Activated CD4-positive, alpha-beta T cell treated with anti-CD3 and anti-CD28 coated beads for 36 hours (primary cell): Measurements from ENCODE around the gene SNPH. TPM values are rescaled to one million over a fixed set of nuclear protein-coding genes. Genes with fewer than 3 reads are reported as not detected.

Experiments
- ATAC-seq: fragments of 200-7000 bp; cut with Tn5 transposase; one replicate; pipeline ENCODE4 v1.10.0; 2021; ENCODE audit warnings: mild to moderate bottlenecking, moderate library complexity
- CTCF ChIA-PET: fragments of 350-600 bp; sonication (Branson Sonifier 250); formaldehyde crosslinking; loops from one replicate; lab custom pipeline; 2021; ENCODE audit warnings: antibody characterized with exemption; lab: Charles Lee
- POLR2A ChIA-PET: fragments of 350-600 bp; sonication (Branson Sonifier 250); formaldehyde crosslinking; loops from one replicate; lab custom pipeline; 2021; ENCODE audit warnings: antibody characterized with exemption, inconsistent platforms; lab: Charles Lee
- DNase-seq: peaks from one replicate; pipeline ENCODE4 v3.0.0-alpha.2; 2020
- H3K27ac Mint-ChIP-seq: one replicate; pipeline ENCODE4 v1.8.0; 2021; ENCODE audit warnings: mixed read lengths
- H3K27me3 Mint-ChIP-seq: one replicate; pipeline ENCODE4 v1.8.0; 2021; ENCODE audit warnings: mixed read lengths
- H3K36me3 Mint-ChIP-seq: one replicate; pipeline ENCODE4 v1.8.0; 2021; ENCODE audit warnings: low read depth, mixed read lengths
- H3K4me1 Mint-ChIP-seq: one replicate; pipeline ENCODE4 v1.8.0; 2021; ENCODE audit warnings: mixed read lengths
- H3K4me3 Mint-ChIP-seq: one replicate; pipeline ENCODE4 v1.8.0; 2021; ENCODE audit warnings: mild to moderate bottlenecking, moderate library complexity, mixed read lengths
- H3K9me3 Mint-ChIP-seq: one replicate; pipeline ENCODE4 v1.8.0; 2021; ENCODE audit warnings: low read depth, mixed read lengths
- intact Hi-C, 2 experiments: fragments of 100-400 bp; cut with DNase I in 1 of 2; cut with micrococcal nuclease in 1 of 2; formaldehyde crosslinking; loops; one replicate each; pipeline versions ENCODE4 v1.14.2 to v1.15.1; 2022 to 2024; cut with DNase I, micrococcal nuclease
- total RNA-seq, 2 experiments: library from RNA; stranded (reverse); gene quantifications; one replicate each; pipeline ENCODE4 v1.2.3, GENCODE V29; 2021

The SNPH gene
- total RNA-seq, 2 experiments from 2014 or later: 2.5 to 2.9 TPM

GRCh38 chr20:1291191-1291741, 25.2 kb downstream of the SNPH start:
- Mint-ChIP-seq H3K36me3 (no peaks in the 10 kb centered on the region), H3K9me3 (no peaks in the 10 kb centered on the region), H3K27ac (no peak overlapping the region), H3K27me3 (no peaks in the 10 kb centered on the region), H3K4me1 (peaks cover 26% of the 10 kb centered on the region), H3K4me3 (no peak overlapping the region)
- ATAC-seq (no peak), DNase-seq (no peak)
- intact Hi-C loops: no loop called here
- POLR2A ChIA-PET: no interaction called here
- CTCF ChIA-PET: interaction anchor here (0.7 to 1.5 kb wide), 5 partner anchors 9 to 16 kb away, joined by 3 to 4 read pairs (median 4); no protein-coding TSS in a partner anchor

GRCh38 chr20:1292620-1293019, 26.5 kb downstream of the SNPH start:
- Mint-ChIP-seq H3K9me3 (no peaks in the 10 kb centered on the region), H3K4me1 (peaks cover 13% of the 10 kb centered on the region), H3K27me3 (no peaks in the 10 kb centered on the region), H3K36me3 (no peaks in the 10 kb centered on the region), H3K27ac (no peak overlapping the region), H3K4me3 (no peak overlapping the region)
- DNase-seq: no peak
- CTCF ChIA-PET: interaction anchor here (0.6 kb wide), 1 partner anchor 244 kb away, joined by 3 read pairs; no protein-coding TSS in a partner anchor
- ATAC-seq: no peak
- intact Hi-C loops: no loop called here
- POLR2A ChIA-PET: no interaction called here

GRCh38 chr20:1293641-1294379, 27.7 kb downstream of the SNPH start:
- Mint-ChIP-seq H3K4me1 (peaks cover 6% of the 10 kb centered on the region), H3K36me3 (no peaks in the 10 kb centered on the region), H3K4me3 (no peak overlapping the region), H3K27me3 (no peaks in the 10 kb centered on the region), H3K27ac (no peak overlapping the region), H3K9me3 (no peaks in the 10 kb centered on the region)
- POLR2A ChIA-PET: no interaction called here
- CTCF ChIA-PET: no interaction called here
- DNase-seq (no peak), ATAC-seq (no peak)
- intact Hi-C loops: no loop called here

GRCh38 chr20:1294497-1294896, 28.4 kb downstream of the SNPH start:
- Mint-ChIP-seq H3K36me3 (no peaks in the 10 kb centered on the region), H3K4me1 (peaks cover 6% of the 10 kb centered on the region), H3K27me3 (no peaks in the 10 kb centered on the region), H3K4me3 (no peak overlapping the region), H3K27ac (no peak overlapping the region), H3K9me3 (no peaks in the 10 kb centered on the region)
- DNase-seq: no peak
- ATAC-seq: no peak
- intact Hi-C loops: no loop called here
- CTCF ChIA-PET: no interaction called here
- POLR2A ChIA-PET: no interaction called here

GRCh38 chr20:1295276-1295930, 29.3 kb downstream of the SNPH start:
- CTCF ChIA-PET: no interaction called here
- ATAC-seq: no peak
- intact Hi-C loops: no loop called here

GRCh38 chr20:1296117-1296610, 30.1 kb downstream of the SNPH start:
- CTCF ChIA-PET: no interaction called here
- no peaks in the 10 kb centered on the region for H3K36me3 Mint-ChIP-seq
- no peak overlapping the region for H3K27ac Mint-ChIP-seq
- no peaks in the 10 kb centered on the region for H3K27me3 Mint-ChIP-seq
- H3K9me3 Mint-ChIP-seq: no peaks in the 10 kb centered on the region
- ATAC-seq (no peak), DNase-seq (no peak)
- H3K4me1 Mint-ChIP-seq: peaks cover 18% of the 10 kb centered on the region
- H3K4me3 Mint-ChIP-seq: no peak overlapping the region
- POLR2A ChIA-PET: no interaction called here
- intact Hi-C loops: no loop called here

More at GRCh38 chr20:1295276-1295930, 29.3 kb downstream of the SNPH start:
- no peaks in the 10 kb centered on the region for H3K27me3 Mint-ChIP-seq
- H3K36me3 Mint-ChIP-seq: no peaks in the 10 kb centered on the region
- H3K9me3 Mint-ChIP-seq: no peaks in the 10 kb centered on the region
- POLR2A ChIA-PET: no interaction called here
- no peak for DNase-seq
- H3K27ac Mint-ChIP-seq: no peak overlapping the region
- no peak overlapping the region for H3K4me3 Mint-ChIP-seq
- peaks cover 13% of the 10 kb centered on the region for H3K4me1 Mint-ChIP-seq

- no peak for ATAC-seq
- CTCF ChIA-PET: interaction anchor here (1.2 kb wide), 1 partner anchor 18 kb away, joined by 5 read pairs; no protein-coding TSS in a partner anchor
- Mint-ChIP-seq H3K27me3 (no peaks in the 10 kb centered on the region), H3K36me3 (no peaks in the 10 kb centered on the region), H3K4me3 (no peak overlapping the region), H3K4me1 (peaks cover 18% of the 10 kb centered on the region), H3K9me3 (no peaks in the 10 kb centered on the region), H3K27ac (no peak overlapping the region)
- intact Hi-C loops: no loop called here
- no peak for DNase-seq
- POLR2A ChIA-PET: no interaction called here
These were observed 30.8 kb downstream of the SNPH start for GRCh38 chr20:1296922-1297321.

GRCh38 chr20:1297486-1297885, 31.4 kb downstream of the SNPH start:
- intact Hi-C loops: no loop called here
- CTCF ChIA-PET: interaction anchor here (1.2 kb wide), 1 partner anchor 17 kb away, joined by 5 read pairs; no protein-coding TSS in a partner anchor
- peaks cover 18% of the 10 kb centered on the region for H3K4me1 Mint-ChIP-seq

GRCh38 chr20:1298166-1298565, 32.1 kb downstream of the SNPH start:
- ChIA-PET POLR2A (no interaction called here), CTCF (interaction anchor here (1.2 to 1.3 kb wide), 2 partner anchors 17 to 94 kb away, joined by 4 to 5 read pairs; no protein-coding TSS in a partner anchor)

More at GRCh38 chr20:1297486-1297885, 31.4 kb downstream of the SNPH start:
- H3K27me3 Mint-ChIP-seq: no peaks in the 10 kb centered on the region
- H3K36me3 Mint-ChIP-seq: no peaks in the 10 kb centered on the region
- POLR2A ChIA-PET: no interaction called here
- H3K4me3 Mint-ChIP-seq: no peak overlapping the region
- H3K27ac Mint-ChIP-seq: no peak overlapping the region
- no peaks in the 10 kb centered on the region for H3K9me3 Mint-ChIP-seq
- DNase-seq: no peak
- ATAC-seq: no peak

GRCh38 chr20:1298888-1299511, 32.9 kb downstream of the SNPH start:
- intact Hi-C loops: no loop called here
- no peaks in the 10 kb centered on the region for H3K27me3 Mint-ChIP-seq
- H3K27ac Mint-ChIP-seq: no peak overlapping the region
- ChIA-PET POLR2A (interaction anchor here (0.6 kb wide), 1 partner anchor 27 kb away, joined by 3 read pairs; no protein-coding TSS in a partner anchor), CTCF (interaction anchor here (0.6 to 1.3 kb wide), 4 partner anchors 12 to 128 kb away, joined by 3 to 4 read pairs (median 4); no protein-coding TSS in a partner anchor)
- DNase-seq (no peak), ATAC-seq (no peak)
- peaks cover 18% of the 10 kb centered on the region for H3K4me1 Mint-ChIP-seq
- no peak overlapping the region for H3K4me3 Mint-ChIP-seq
- no peaks in the 10 kb centered on the region for H3K9me3 Mint-ChIP-seq
- no peaks in the 10 kb centered on the region for H3K36me3 Mint-ChIP-seq

More at GRCh38 chr20:1298166-1298565, 32.1 kb downstream of the SNPH start:
- Mint-ChIP-seq H3K27me3 (no peaks in the 10 kb centered on the region), H3K9me3 (no peaks in the 10 kb centered on the region), H3K4me3 (no peak overlapping the region), H3K36me3 (no peaks in the 10 kb centered on the region), H3K4me1 (peaks cover 18% of the 10 kb centered on the region), H3K27ac (no peak overlapping the region)
- intact Hi-C loops: no loop called here
- DNase-seq: no peak
- no peak for ATAC-seq

- Mint-ChIP-seq H3K4me3 (no peak overlapping the region), H3K9me3 (no peaks in the 10 kb centered on the region), H3K27me3 (no peaks in the 10 kb centered on the region), H3K36me3 (no peaks in the 10 kb centered on the region), H3K27ac (no peak overlapping the region), H3K4me1 (peaks cover 18% of the 10 kb centered on the region)
- peak; percentile 58 for DNase-seq
- CTCF ChIA-PET: interaction anchor here (0.7 to 1.3 kb wide), 4 partner anchors 13 to 129 kb away, joined by 3 to 4 read pairs (median 4); no protein-coding TSS in a partner anchor
- POLR2A ChIA-PET: interaction anchor here (0.6 kb wide), 1 partner anchor 26 kb away, joined by 3 read pairs; no protein-coding TSS in a partner anchor
- ATAC-seq: peak; percentile 42
- intact Hi-C loops: no loop called here
These were observed 33.4 kb downstream of the SNPH start for GRCh38 chr20:1299522-1299921.
